Neural progenitor cell (in vitro differentiated cells): ENCODE results near the gene MX2. TPM values are rescaled to one million over a fixed set of nuclear protein-coding genes. Genes with fewer than 3 reads are reported as not detected.

Experiments used
- DNase-seq: peaks from one replicate; pipeline ENCODE4 v3.0.0-alpha.2; 2016; ENCODE audit warnings: low spot score
- H2AFZ ChIP-seq: fragments of 200-600 bp; sonication (generic); replicated peaks from 2 replicates; pipeline ENCODE4 v1.6.1; 2016; ENCODE audit warnings: antibody characterized with exemption
- H3F3A ChIP-seq: fragments of 200-600 bp; sonication (generic); 2 replicates; pipeline ENCODE4 v1.6.1; 2016; ENCODE audit warnings: antibody characterized with exemption, low read depth
- H3K27ac ChIP-seq: fragments of 200-600 bp; sonication (generic); 2 replicates; pipeline ENCODE4 v1.5.1; 2016; ENCODE audit warnings: mild to moderate bottlenecking
- H3K27me3 ChIP-seq: fragments of 200-600 bp; sonication (generic); 2 replicates; pipeline ENCODE4 v1.6.1; 2016; ENCODE audit warnings: mild to moderate bottlenecking, moderate library complexity
- H3K36me3 ChIP-seq: fragments of 200-600 bp; sonication (generic); 2 replicates; pipeline ENCODE4 v1.5.1; 2016
- H3K4me1 ChIP-seq: fragments of 200-600 bp; sonication (generic); 2 replicates; pipeline ENCODE4 v1.6.1; 2016; ENCODE audit warnings: mixed run types
- H3K4me2 ChIP-seq: fragments of 200-600 bp; sonication (generic); 2 replicates; pipeline ENCODE4 v1.6.1; 2016
- H3K4me3 ChIP-seq: fragments of 200-600 bp; sonication (generic); 2 replicates; pipeline ENCODE4 v1.5.1; 2016
- H3K79me2 ChIP-seq: fragments of 200-600 bp; sonication (generic); 2 replicates; pipeline ENCODE4 v1.6.1; 2016; ENCODE audit warnings: low read depth
- H3K9ac ChIP-seq: fragments of 200-600 bp; sonication (generic); 2 replicates; pipeline ENCODE4 v1.6.1; 2016
- H3K9me3 ChIP-seq: fragments of 200-600 bp; sonication (generic); 2 replicates; pipeline ENCODE4 v1.5.1; 2016; ENCODE audit warnings: low read depth
- H4K20me1 ChIP-seq: fragments of 200-600 bp; sonication (generic); 2 replicates; pipeline ENCODE4 v1.6.1; 2016; ENCODE audit warnings: low read depth
- H3K27ac Mint-ChIP-seq: 3 replicates; pipeline ENCODE4 v1.8.0; 2021; ENCODE audit warnings: mixed read lengths
- H3K27me3 Mint-ChIP-seq: 2 replicates; pipeline ENCODE4 v1.8.0; 2022; ENCODE audit warnings: low read depth, mild to moderate bottlenecking, inconsistent platforms, moderate library complexity, mixed read lengths; ENCODE audit not compliant: insufficient read depth
- H3K36me3 Mint-ChIP-seq: 3 replicates; pipeline ENCODE4 v1.8.0; 2021; ENCODE audit warnings: mixed read lengths
- H3K4me1 Mint-ChIP-seq: 3 replicates; pipeline ENCODE4 v1.8.0; 2021; ENCODE audit warnings: mixed read lengths
- H3K4me3 Mint-ChIP-seq: 3 replicates; pipeline ENCODE4 v1.8.0; 2021; ENCODE audit warnings: mild to moderate bottlenecking, moderate library complexity, mixed read lengths
- H3K9me3 Mint-ChIP-seq: 3 replicates; pipeline ENCODE4 v1.8.0; 2020; ENCODE audit warnings: mixed read lengths
- CTCF ChIP-seq: fragments of 200-600 bp; sonication (generic); IDR thresholded peaks from 2 replicates; pipeline ENCODE4 v1.5.1; 2017; ENCODE audit warnings: antibody characterized with exemption, mild to moderate bottlenecking
- EZH2 ChIP-seq: fragments of 200-600 bp; sonication (generic); IDR thresholded peaks from 2 replicates; pipeline ENCODE4 v1.6.1; 2017; ENCODE audit warnings: antibody characterized with exemption, mild to moderate bottlenecking, moderate library complexity
- EZH2phosphoT487 ChIP-seq: fragments of 200-600 bp; sonication (generic); IDR thresholded peaks from 2 replicates; pipeline ENCODE4 v1.6.1; 2017; ENCODE audit warnings: antibody characterized with exemption
- total RNA-seq: library from RNA; depleted of rRNA; stranded (reverse); fragments of >200 nt; gene quantifications from 2 replicates; pipeline ENCODE4 v1.2.3, GENCODE V29; 2015; ENCODE audit warnings: low replicate concordance

The MX2 gene
- total RNA-seq, 1 donor from 2014 or later = 3.3 TPM

DNA sequence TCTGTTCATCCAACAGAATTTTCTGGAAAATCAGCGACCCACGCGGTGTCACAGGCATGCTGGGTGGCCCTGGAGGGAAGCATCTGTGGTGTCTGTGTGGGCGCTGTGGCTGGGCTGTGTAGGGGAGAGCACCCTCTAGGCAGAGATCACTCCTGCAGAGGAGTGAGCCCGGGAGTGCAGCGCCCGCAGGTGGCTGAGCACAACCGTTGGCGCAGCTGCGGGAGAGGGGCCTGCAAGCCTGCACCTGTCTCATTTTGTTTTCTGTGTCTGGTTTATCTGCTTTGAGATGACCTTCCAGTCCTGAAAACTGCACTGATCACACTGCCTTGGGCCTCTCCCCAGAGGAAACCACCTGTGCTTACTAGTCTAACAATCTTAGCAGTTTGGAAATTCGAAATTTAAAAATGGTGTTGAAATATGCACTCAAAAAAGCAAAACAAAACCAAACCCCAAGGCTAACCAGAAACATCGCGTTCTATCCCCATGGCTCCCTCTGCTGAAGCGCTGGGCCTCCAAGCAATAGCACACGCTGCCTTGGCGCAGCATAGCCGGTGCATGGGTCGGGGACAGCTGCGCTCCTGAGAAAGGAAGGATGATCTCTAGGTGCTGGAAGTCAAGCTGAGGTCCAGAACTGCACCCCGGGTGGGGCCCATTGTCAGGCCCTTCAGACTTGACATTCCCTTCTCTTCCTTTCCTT is 40.5 kb upstream of the MX2 start:
- Mint-ChIP-seq H3K4me3 (no peak overlapping the region), H3K27ac (no peak overlapping the region), H3K9me3 (no peaks in the 10 kb centered on the region), H3K36me3 (no peaks in the 10 kb centered on the region), H3K4me1 (peaks cover 4% of the 10 kb centered on the region), H3K27me3 (peaks cover 15% of the 10 kb centered on the region)
- DNase-seq = no peak
- Histone ChIP-seq H3K9me3 (no peaks in the 10 kb centered on the region), H3K36me3 (no peaks in the 10 kb centered on the region), H3K27ac (no peak overlapping the region), H3K79me2 (no peaks in the 10 kb centered on the region), H3K4me3 (no peak overlapping the region), H4K20me1 (no peaks in the 10 kb centered on the region), H3K4me1 (no peaks in the 10 kb centered on the region), H3F3A (no peaks in the 10 kb centered on the region), H3K27me3 (peaks cover 23% of the 10 kb centered on the region), H2AFZ (no peak overlapping the region), H3K4me2 (no peak overlapping the region), H3K9ac (no peak overlapping the region)
- no peak for TF ChIP-seq EZH2phosphoT487
- no peak for TF ChIP-seq EZH2
- no peak for TF ChIP-seq CTCF

DNA sequence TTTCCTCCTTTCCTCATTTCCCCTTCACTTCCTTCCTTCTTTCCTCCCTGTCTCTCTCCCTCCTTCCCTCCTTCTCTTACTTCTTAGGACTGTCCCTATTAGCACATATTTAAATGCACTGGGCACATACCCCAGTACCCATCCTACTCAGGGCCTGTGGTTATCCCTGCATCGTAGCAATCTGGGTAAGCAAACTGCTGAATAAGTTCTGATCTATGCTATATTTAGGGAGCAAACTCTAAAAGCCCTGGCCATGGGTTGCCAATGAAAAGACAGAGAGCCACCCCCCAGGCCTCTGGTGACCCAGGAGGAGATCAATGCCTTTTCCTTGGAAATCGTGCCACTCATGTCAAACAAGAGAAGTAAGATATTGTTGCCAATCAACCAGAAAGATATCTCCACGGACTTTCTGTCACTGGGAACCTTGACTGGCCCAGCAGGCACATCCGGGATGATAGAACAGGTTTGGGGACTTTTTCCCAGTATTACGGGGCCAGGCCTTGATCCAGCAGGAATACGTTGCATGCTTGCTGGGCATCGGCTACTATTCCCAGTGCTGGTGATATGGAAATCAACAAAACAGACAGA is 39.8 kb upstream of the MX2 start:
- no peaks in the 10 kb centered on the region for H4K20me1 ChIP-seq
- no peaks in the 10 kb centered on the region for H3K4me1 ChIP-seq
- Mint-ChIP-seq H3K4me1 (peaks cover 4% of the 10 kb centered on the region), H3K4me3 (no peak overlapping the region), H3K9me3 (no peaks in the 10 kb centered on the region), H3K27ac (no peak overlapping the region), H3K27me3 (peaks cover 15% of the 10 kb centered on the region), H3K36me3 (no peaks in the 10 kb centered on the region)
- no peak overlapping the region for H3K9ac ChIP-seq
- DNase-seq = no peak
- no peaks in the 10 kb centered on the region for H3F3A ChIP-seq
- no peak overlapping the region for H3K4me3 ChIP-seq
- H3K79me2 ChIP-seq = no peaks in the 10 kb centered on the region
- TF ChIP-seq EZH2 = no peak
- TF ChIP-seq CTCF = no peak
- no peak for TF ChIP-seq EZH2phosphoT487
- no peaks in the 10 kb centered on the region for H3K36me3 ChIP-seq
- H3K27me3 ChIP-seq = peaks cover 16% of the 10 kb centered on the region
- H3K27ac ChIP-seq = no peak overlapping the region
- no peak overlapping the region for H2AFZ ChIP-seq
- H3K4me2 ChIP-seq = no peak overlapping the region
- H3K9me3 ChIP-seq = no peaks in the 10 kb centered on the region

- Histone ChIP-seq H3K36me3 (no peaks in the 10 kb centered on the region), H3K79me2 (no peaks in the 10 kb centered on the region), H3K9me3 (no peaks in the 10 kb centered on the region), H4K20me1 (no peaks in the 10 kb centered on the region), H3K4me2 (no peak overlapping the region), H3K4me3 (no peak overlapping the region), H2AFZ (no peak overlapping the region), H3F3A (no peaks in the 10 kb centered on the region), H3K27ac (no peak overlapping the region), H3K4me1 (no peaks in the 10 kb centered on the region), H3K27me3 (peaks cover 9% of the 10 kb centered on the region), H3K9ac (no peak overlapping the region)
- DNase-seq = no peak
- Mint-ChIP-seq H3K27me3 (peaks cover 9% of the 10 kb centered on the region), H3K4me1 (no peaks in the 10 kb centered on the region), H3K27ac (no peak overlapping the region), H3K36me3 (no peaks in the 10 kb centered on the region), H3K9me3 (no peaks in the 10 kb centered on the region), H3K4me3 (no peak overlapping the region)
- TF ChIP-seq EZH2 (no peak), CTCF (no peak), EZH2phosphoT487 (no peak)
These were observed 39.1 kb upstream of the MX2 start for GRCh38 chr21:41322496-41323382.
